Measurements from ENCODE around the gene FXYD6.
"Not testable (repeated sequence)": the region's sequence is repeated elsewhere in the genome, so short reads cannot be mapped to it uniquely, and the experiment has no call there.

Gene FXYD6

GRCh38 chr11:117876341-117877119 lies at the start of gene FXYD6:
FXYD6 (minus strand) TSS chr11:117876658; CDS start chr11:117842776, 33,882 bp downstream.
- DNase-seq: no peak

GRCh38 chr11:117926166-117926565 lies 49.7 kb upstream of the FXYD6 start:
- DNase-seq: not testable (repeated sequence)

GRCh38 chr11:117925198-117925925 lies 48.9 kb upstream of the FXYD6 start:
- DNase-seq: no peak

GRCh38 chr11:117924631-117925170 lies 48.2 kb upstream of the FXYD6 start:
- no peak for DNase-seq

- DNase-seq: no peak
Observed at GRCh38 chr11:117923773-117924172, 47.3 kb upstream of the FXYD6 start.

GRCh38 chr11:117923275-117923674 lies 46.8 kb upstream of the FXYD6 start:
- DNase-seq: no peak

- DNase-seq: no peak
Observed at GRCh38 chr11:117921893-117922292, 45.4 kb upstream of the FXYD6 start.

GRCh38 chr11:117921456-117921855 lies 45.0 kb upstream of the FXYD6 start:
- DNase-seq: no peak

- no peak for DNase-seq
Observed at GRCh38 chr11:117919781-117920221, 43.3 kb upstream of the FXYD6 start.

GRCh38 chr11:117919341-117919740 lies 42.9 kb upstream of the FXYD6 start:
- no peak for DNase-seq

GRCh38 chr11:117918366-117919255 lies 42.2 kb upstream of the FXYD6 start:
- no peak for DNase-seq

- no peak for DNase-seq
Observed at GRCh38 chr11:117917591-117918151, 41.2 kb upstream of the FXYD6 start.

GRCh38 chr11:117916956-117917355 lies 40.5 kb upstream of the FXYD6 start:
- DNase-seq: no peak

- no peak for DNase-seq
Observed at GRCh38 chr11:117915672-117916235, 39.3 kb upstream of the FXYD6 start.

GRCh38 chr11:117914991-117915618 lies 38.6 kb upstream of the FXYD6 start:
- no peak for DNase-seq

- no peak for DNase-seq
Observed at GRCh38 chr11:117914398-117914761, 37.9 kb upstream of the FXYD6 start.

GRCh38 chr11:117913736-117914397 lies 37.4 kb upstream of the FXYD6 start:
- DNase-seq: no peak

GRCh38 chr11:117912497-117912896 lies 36.0 kb upstream of the FXYD6 start:
- no peak for DNase-seq

- no peak for DNase-seq
Observed at GRCh38 chr11:117911694-117912093, 35.2 kb upstream of the FXYD6 start.

GRCh38 chr11:117910941-117911655 lies 34.6 kb upstream of the FXYD6 start:
- DNase-seq: no peak

All from KG1 (cell line).